GM12878 (cell line): ENCODE measurements around the gene FREM2. TPM values are rescaled to one million over a fixed set of nuclear protein-coding genes. Genes with fewer than 3 reads are reported as not detected.

ENCODE experiments used
- ATAC-seq: fragments of 200-7000 bp; cut with Tn5 transposase; 3 replicates; pipeline ENCODE4 v1.9.1; 2020; ENCODE audit warnings: mild to moderate bottlenecking, moderate library complexity
- BruUV-seq: library from RNA; stranded (reverse); fragments of 400-500 nt; replicated peaks from 2 replicates; lab custom pipeline; 2021; lab: Mats Ljungman, UMichigan
- CTCF ChIA-PET: fragments of 300-600 bp; sonication (Branson Sonifier 250); formaldehyde crosslinking; extraction: SDS; loops from one replicate; lab custom pipeline; 2021; ENCODE audit warnings: inconsistent platforms; lab: Yijun Ruan, JAX
- POLR2A ChIA-PET: fragments of 350-600 bp; formaldehyde crosslinking; extraction: SDS; loops from one replicate; lab custom pipeline; 2021; ENCODE audit warnings: inconsistent platforms; lab: Charles Lee
- RAD21 ChIA-PET: fragments of 300-600 bp; sonication (Branson Sonifier 250); formaldehyde crosslinking; loops from one replicate; lab custom pipeline; 2023; ENCODE audit warnings: antibody characterized with exemption; ENCODE audit not compliant: unreplicated experiment; lab: Charles Lee
- SMC1A ChIA-PET: fragments of 300-600 bp; sonication (Branson Sonifier 250); formaldehyde crosslinking; loops from one replicate; lab custom pipeline; 2023; ENCODE audit not compliant: unreplicated experiment, uncharacterized antibody; lab: Charles Lee
- DNase-seq: peaks from one replicate; pipeline ENCODE4 v3.0.0-alpha.2; 2011; ENCODE audit warnings: low read depth, low spot score
- FAIRE-seq: peaks from 3 replicates; lab custom pipeline; 2011; peaks lifted over from hg19 to GRCh38; lab: Jason Lieb, UNC
- H2AFZ ChIP-seq: 2 replicates; pipeline ENCODE4 v1.6.0; 2011; ENCODE audit warnings: low read depth, low read length, control low read depth; ENCODE audit not compliant: control insufficient read depth
- H3K27ac ChIP-seq: 2 replicates; pipeline ENCODE4 v1.5.1; 2011; ENCODE audit warnings: control low read depth; ENCODE audit not compliant: control insufficient read depth, insufficient read depth
- H3K27me3 ChIP-seq, 2 experiments: replicated peaks in 1 of 2; 2 replicates each; pipeline versions ENCODE4 v1.6.0 to v1.6.1; 2011; ENCODE audit warnings: low read length in 1 of 2; ENCODE audit not compliant: control insufficient read depth in 2 of 2, insufficient read depth in 2 of 2
- H3K36me3 ChIP-seq, 2 experiments: 2 replicates each; pipeline ENCODE4 v1.5.1; 2011; ENCODE audit warnings: low read length in 1 of 2; ENCODE audit not compliant: control insufficient read depth in 2 of 2, insufficient read depth in 2 of 2
- H3K4me1 ChIP-seq: 2 replicates; pipeline ENCODE4 v1.6.1; 2011; ENCODE audit warnings: mild to moderate bottlenecking, low read length, moderate library complexity, mixed read lengths; ENCODE audit not compliant: control insufficient read depth, insufficient read depth
- H3K4me2 ChIP-seq: 2 replicates; pipeline ENCODE4 v1.6.0; 2011; ENCODE audit warnings: control low read depth; ENCODE audit not compliant: control insufficient read depth, insufficient read depth
- H3K4me3 ChIP-seq: fragments of 200-600 bp; sonication (generic); 2 replicates; pipeline ENCODE4 v1.5.1; 2016
- H3K79me2 ChIP-seq: 2 replicates; pipeline ENCODE4 v1.6.0; 2011; ENCODE audit warnings: low read length; ENCODE audit not compliant: control insufficient read depth, insufficient read depth
- H3K9ac ChIP-seq: 2 replicates; pipeline ENCODE4 v1.8.0; 2011; ENCODE audit warnings: low read length, control low read depth, mixed read lengths; ENCODE audit not compliant: control insufficient read depth, insufficient read depth
- H3K9me3 ChIP-seq: replicated peaks from 3 replicates; pipeline ENCODE4 v1.5.1; 2011; ENCODE audit warnings: mild to moderate bottlenecking, low read length; ENCODE audit not compliant: control insufficient read depth, insufficient read depth
- H4K20me1 ChIP-seq: 2 replicates; pipeline ENCODE4 v1.6.0; 2011; ENCODE audit not compliant: control insufficient read depth, insufficient read depth
- ESRRA ChIP-seq: IDR thresholded peaks from 2 replicates; pipeline ENCODE4 v1.6.1; 2012; ENCODE audit warnings: mild to moderate bottlenecking, low read length, improper control_type of control experiment
- FOXK2 ChIP-seq: fragments of 450-650 bp; IDR thresholded peaks from 2 replicates; pipeline ENCODE4 v1.6.1; 2017; ENCODE audit warnings: mild to moderate bottlenecking, moderate library complexity
- KAT2A ChIP-seq: conservative IDR thresholded peaks from 2 replicates; pipeline ENCODE4 v1.6.1; 2011; ENCODE audit warnings: low read depth, low read length; ENCODE audit not compliant: control insufficient read depth
- MYC ChIP-seq: IDR thresholded peaks from 2 replicates; pipeline ENCODE4 v1.6.1; 2011; ENCODE audit warnings: mild to moderate bottlenecking, low read length, moderate library complexity, inconsistent platforms; ENCODE audit not compliant: insufficient read depth, insufficient replicate concordance, insufficient read length, severe bottlenecking
- SIX5 ChIP-seq: IDR thresholded peaks from 2 replicates; pipeline ENCODE4 v1.6.1; 2011; ENCODE audit warnings: mild to moderate bottlenecking, low read depth, low read length, moderate library complexity; ENCODE audit not compliant: severe bottlenecking
- SMAD1 ChIP-seq: fragments of 450-650 bp; IDR thresholded peaks from 2 replicates; pipeline ENCODE4 v1.6.1; 2018; ENCODE audit warnings: mild to moderate bottlenecking, low read depth; ENCODE audit not compliant: partially characterized antibody
- SUZ12 ChIP-seq: fragments of 200-600 bp; sonication (generic); IDR thresholded peaks from one replicate; pipeline ENCODE4 v1.6.1; 2018; ENCODE audit warnings: antibody characterized with exemption, mild to moderate bottlenecking; ENCODE audit not compliant: unreplicated experiment
- WGBS: methylation state at CpG from one replicate; pipeline ENCODE4 v1.1.6; 2016; ENCODE audit warnings: low lambda C conversion rate; ENCODE audit not compliant: insufficient replicate concordance, insufficient coverage; ENCODE audit errors: missing lambda C conversion rate; 5-methylcytosine and 5-hydroxymethylcytosine counted together
- in situ Hi-C: fragments of 300-500 bp; cut with MboI; formaldehyde crosslinking; loops from 9 replicates; pipeline ENCODE4 v1.14.3; 2018; ENCODE audit warnings: mixed read lengths
- intact Hi-C: fragments of 100-400 bp; cut with micrococcal nuclease; formaldehyde crosslinking; loops from one replicate; pipeline ENCODE4 v1.14.2; 2022; ENCODE audit not compliant: unreplicated experiment
- polyA plus RNA-seq, 11 experiments: library from polyadenylated mRNA; depleted of rRNA in 4 of 11; unstranded in 6 of 11; stranded (reverse) in 5 of 11; fragments of >200 nt; fragmentation: Nextera tagmentation in 4 of 11; fragmentation: Illumina TruSeq in 1 of 11; extraction: Ambion mirVana in 4 of 11; extraction: Trizol in 1 of 11; gene quantifications; 1 replicate in 1 of 11; 2 replicates in 10 of 11; pipeline versions ENCODE4 v1.2.1 to v1.2.3, GENCODE V29; 2011 to 2016; ENCODE audit warnings: inconsistent platforms in 2 of 11, missing spikeins in 2 of 11, low read depth in 1 of 11
- total RNA-seq, 4 experiments: library from RNA; depleted of rRNA in 3 of 4; stranded (reverse); fragments of >200 nt in 3 of 4; fragmentation: Illumina TruSeq in 1 of 4; extraction: Trizol in 1 of 4; gene quantifications; 2 replicates each; pipeline versions ENCODE4 v1.2.1 to v1.2.3, GENCODE V29; 2013 to 2021
- TF ChIP-seq, protein P1 (sequence below): fragments of 450-650 bp; IDR thresholded peaks from 2 replicates; pipeline ENCODE4 v1.6.1; 2017; ENCODE audit warnings: mild to moderate bottlenecking
- TF ChIP-seq, protein P2 (sequence below): fragments of 450-650 bp; IDR thresholded peaks from 2 replicates; pipeline ENCODE4 v1.6.1; 2016; ENCODE audit warnings: mild to moderate bottlenecking, moderate library complexity, borderline replicate concordance
- TF ChIP-seq, protein P3 (sequence below): fragments of 450-650 bp; IDR thresholded peaks from 2 replicates; pipeline ENCODE4 v1.6.1; 2016; ENCODE audit warnings: mild to moderate bottlenecking

FREM2 gene
- total and polyA plus RNA-seq, 10 of the 15 experiments (the other 5 are each of a cell fraction or from before 2014, with no cell fraction given), result 0.02 to 0.12 (median 0.05) TPM; not detected in 2

DNA sequence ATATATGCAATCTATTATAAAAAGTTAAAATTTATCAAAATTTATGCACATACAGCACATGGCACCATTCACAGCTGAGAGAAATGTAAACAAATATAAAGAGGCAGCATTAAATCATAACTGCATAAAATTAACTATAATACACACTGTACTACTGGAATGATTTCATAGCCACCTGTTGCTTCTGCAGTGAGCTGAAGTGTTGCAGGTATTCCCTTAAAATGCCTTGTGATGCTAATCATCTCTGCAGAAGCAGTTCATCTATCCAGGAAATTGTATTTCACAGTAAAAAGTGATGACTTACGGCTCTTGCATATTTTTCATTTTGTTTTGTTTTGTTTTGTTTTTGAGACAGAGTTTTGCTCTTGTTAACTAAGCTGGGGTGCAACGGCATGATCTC, 221.7 kb downstream of the FREM2 start:
- intact Hi-C loops (no loop called here), in situ Hi-C loops (no loop called here)
- Histone ChIP-seq H4K20me1 (no peaks in the 10 kb centered on the region), H3K9ac (no peak overlapping the region), H3K4me3 (no peak overlapping the region), H3K4me2 (no peak overlapping the region), H3K27me3 (no peaks in the 10 kb centered on the region), H3K79me2 (no peaks in the 10 kb centered on the region), H3K4me1 (no peaks in the 10 kb centered on the region), H3K36me3 (no peaks in the 10 kb centered on the region), H2AFZ (no peak overlapping the region), H3K27ac (no peak overlapping the region), H3K9me3 (no peaks in the 10 kb centered on the region)
- FAIRE-seq (no peak), DNase-seq (no peak), ATAC-seq (no peak)
- 30% methylated on average over 2 of the region's 2 CpGs for WGBS
- no peak for TF ChIP-seq MYC
- TF ChIP-seq, protein P1, sequence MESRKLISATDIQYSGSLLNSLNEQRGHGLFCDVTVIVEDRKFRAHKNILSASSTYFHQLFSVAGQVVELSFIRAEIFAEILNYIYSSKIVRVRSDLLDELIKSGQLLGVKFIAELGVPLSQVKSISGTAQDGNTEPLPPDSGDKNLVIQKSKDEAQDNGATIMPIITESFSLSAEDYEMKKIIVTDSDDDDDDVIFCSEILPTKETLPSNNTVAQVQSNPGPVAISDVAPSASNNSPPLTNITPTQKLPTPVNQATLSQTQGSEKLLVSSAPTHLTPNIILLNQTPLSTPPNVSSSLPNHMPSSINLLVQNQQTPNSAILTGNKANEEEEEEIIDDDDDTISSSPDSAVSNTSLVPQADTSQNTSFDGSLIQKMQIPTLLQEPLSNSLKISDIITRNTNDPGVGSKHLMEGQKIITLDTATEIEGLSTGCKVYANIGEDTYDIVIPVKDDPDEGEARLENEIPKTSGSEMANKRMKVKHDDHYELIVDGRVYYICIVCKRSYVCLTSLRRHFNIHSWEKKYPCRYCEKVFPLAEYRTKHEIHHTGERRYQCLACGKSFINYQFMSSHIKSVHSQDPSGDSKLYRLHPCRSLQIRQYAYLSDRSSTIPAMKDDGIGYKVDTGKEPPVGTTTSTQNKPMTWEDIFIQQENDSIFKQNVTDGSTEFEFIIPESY, result no peak
- TF ChIP-seq KAT2A, result no peak
- no peak for TF ChIP-seq FOXK2
- no peak for TF ChIP-seq SMAD1
- no peak for TF ChIP-seq SIX5
- TF ChIP-seq, protein P2, sequence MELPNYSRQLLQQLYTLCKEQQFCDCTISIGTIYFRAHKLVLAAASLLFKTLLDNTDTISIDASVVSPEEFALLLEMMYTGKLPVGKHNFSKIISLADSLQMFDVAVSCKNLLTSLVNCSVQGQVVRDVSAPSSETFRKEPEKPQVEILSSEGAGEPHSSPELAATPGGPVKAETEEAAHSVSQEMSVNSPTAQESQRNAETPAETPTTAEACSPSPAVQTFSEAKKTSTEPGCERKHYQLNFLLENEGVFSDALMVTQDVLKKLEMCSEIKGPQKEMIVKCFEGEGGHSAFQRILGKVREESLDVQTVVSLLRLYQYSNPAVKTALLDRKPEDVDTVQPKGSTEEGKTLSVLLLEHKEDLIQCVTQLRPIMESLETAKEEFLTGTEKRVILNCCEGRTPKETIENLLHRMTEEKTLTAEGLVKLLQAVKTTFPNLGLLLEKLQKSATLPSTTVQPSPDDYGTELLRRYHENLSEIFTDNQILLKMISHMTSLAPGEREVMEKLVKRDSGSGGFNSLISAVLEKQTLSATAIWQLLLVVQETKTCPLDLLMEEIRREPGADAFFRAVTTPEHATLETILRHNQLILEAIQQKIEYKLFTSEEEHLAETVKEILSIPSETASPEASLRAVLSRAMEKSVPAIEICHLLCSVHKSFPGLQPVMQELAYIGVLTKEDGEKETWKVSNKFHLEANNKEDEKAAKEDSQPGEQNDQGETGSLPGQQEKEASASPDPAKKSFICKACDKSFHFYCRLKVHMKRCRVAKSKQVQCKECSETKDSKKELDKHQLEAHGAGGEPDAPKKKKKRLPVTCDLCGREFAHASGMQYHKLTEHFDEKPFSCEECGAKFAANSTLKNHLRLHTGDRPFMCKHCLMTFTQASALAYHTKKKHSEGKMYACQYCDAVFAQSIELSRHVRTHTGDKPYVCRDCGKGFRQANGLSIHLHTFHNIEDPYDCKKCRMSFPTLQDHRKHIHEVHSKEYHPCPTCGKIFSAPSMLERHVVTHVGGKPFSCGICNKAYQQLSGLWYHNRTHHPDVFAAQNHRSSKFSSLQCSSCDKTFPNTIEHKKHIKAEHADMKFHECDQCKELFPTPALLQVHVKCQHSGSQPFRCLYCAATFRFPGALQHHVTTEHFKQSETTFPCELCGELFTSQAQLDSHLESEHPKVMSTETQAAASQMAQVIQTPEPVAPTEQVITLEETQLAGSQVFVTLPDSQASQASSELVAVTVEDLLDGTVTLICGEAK, result no peak
- TF ChIP-seq ESRRA, result no peak
- TF ChIP-seq SUZ12, result no peak
- TF ChIP-seq, protein P3, sequence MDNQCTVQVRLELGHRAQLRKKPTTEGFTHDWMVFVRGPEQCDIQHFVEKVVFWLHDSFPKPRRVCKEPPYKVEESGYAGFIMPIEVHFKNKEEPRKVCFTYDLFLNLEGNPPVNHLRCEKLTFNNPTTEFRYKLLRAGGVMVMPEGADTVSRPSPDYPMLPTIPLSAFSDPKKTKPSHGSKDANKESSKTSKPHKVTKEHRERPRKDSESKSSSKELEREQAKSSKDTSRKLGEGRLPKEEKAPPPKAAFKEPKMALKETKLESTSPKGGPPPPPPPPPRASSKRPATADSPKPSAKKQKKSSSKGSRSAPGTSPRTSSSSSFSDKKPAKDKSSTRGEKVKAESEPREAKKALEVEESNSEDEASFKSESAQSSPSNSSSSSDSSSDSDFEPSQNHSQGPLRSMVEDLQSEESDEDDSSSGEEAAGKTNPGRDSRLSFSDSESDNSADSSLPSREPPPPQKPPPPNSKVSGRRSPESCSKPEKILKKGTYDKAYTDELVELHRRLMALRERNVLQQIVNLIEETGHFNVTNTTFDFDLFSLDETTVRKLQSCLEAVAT, result no peak
- CTCF ChIA-PET, result interaction anchor here (1.0 kb wide), 2 partner anchors 10 to 223 kb away, joined by 3 to 4 read pairs; no protein-coding TSS in a partner anchor
- RAD21 ChIA-PET, result no interaction called here
- BruUV-seq, result no TSS peak
- POLR2A ChIA-PET, result no interaction called here
- SMC1A ChIA-PET, result interaction anchor here (2.6 kb wide), 1 partner anchor 9 kb away, joined by 5 read pairs; no protein-coding TSS in a partner anchor
